GM19193 (cell line): ENCODE measurements around the gene SDK2.

Source experiments
- POLR2A ChIP-seq: IDR thresholded peaks from 4 replicates; pipeline ENCODE4 v1.6.1; 2011; ENCODE audit not compliant: insufficient read depth, insufficient read length; ENCODE audit errors: extremely low read depth

SDK2 gene

DNA sequence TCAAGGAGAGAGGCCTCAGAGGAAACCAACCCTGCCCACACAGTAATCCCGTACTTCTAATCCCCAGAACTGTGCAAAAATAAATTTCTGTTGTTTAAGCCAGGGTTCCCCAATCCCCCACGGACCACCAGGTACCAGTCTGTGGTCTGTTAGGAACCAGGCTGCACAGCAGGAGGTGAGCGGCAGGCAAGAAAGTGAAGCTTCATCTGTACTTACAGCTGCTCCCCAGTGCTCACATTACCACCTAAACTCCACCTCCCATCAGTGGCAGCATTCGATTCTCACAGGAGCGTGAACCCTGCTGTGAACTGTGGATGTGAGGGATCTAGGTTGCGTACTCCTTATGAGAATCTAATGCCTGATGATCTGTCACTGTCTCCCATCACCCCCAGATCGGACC, 231.3 kb downstream of the SDK2 start:
- TF ChIP-seq POLR2A: no peak

DNA sequence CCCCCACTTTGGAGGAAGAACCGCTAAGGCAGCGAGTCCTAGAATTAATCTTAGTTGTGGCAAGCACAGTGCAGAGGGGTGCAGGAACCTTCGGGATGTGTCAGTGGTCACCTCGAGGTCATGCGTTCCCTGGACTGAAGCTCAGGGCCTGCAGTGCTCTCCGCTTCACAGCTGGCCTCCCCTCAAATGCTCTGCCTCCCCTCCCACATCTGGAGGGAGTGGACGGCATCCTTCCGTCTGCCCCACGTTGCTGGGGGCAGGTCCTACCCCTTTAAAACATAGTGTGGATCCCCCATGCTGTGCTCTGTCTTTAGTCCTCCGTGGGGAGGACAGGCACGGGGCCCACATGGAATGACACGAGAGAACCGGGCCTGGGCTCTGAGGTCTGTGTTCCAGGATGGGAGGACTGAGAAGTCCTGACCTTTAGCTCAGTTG, 232.9 kb downstream of the SDK2 start:
- TF ChIP-seq POLR2A: no peak

DNA sequence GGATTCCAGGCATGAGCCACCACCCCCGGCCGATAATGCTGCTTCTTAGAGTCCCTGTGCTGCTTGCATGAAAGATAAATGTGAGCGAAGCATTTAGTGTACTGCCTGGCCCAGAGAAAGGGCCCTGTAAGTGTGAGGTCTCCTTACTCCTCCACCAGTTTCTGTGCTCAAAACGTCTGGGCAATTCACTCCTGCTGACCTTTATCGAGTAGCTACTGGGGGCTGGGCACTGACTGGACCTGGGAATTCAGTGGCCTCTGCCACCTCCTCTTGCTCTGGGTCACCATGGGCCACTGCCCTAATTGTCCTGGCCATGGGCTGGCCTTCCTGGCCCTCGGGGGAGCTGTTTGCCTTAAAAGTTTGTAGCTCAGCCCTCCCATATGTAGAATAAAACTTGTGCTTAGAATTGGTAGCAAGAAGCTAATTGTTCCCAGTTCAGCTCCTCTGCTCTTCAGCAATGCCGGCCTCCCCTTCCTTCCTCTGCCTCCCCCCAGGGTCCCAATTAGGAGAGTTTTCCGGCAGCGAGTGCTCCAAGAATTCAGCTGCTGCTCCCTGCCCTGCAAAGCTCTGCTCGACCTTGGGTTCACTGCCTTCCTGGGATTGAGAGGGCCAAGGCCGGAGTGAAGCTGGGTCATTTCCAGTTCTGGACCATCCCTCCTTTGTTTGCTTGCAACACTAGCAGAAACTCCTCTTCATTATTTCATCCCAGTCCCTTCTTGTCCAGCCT, 233.5 kb downstream of the SDK2 start:
- no peak for TF ChIP-seq POLR2A

DNA sequence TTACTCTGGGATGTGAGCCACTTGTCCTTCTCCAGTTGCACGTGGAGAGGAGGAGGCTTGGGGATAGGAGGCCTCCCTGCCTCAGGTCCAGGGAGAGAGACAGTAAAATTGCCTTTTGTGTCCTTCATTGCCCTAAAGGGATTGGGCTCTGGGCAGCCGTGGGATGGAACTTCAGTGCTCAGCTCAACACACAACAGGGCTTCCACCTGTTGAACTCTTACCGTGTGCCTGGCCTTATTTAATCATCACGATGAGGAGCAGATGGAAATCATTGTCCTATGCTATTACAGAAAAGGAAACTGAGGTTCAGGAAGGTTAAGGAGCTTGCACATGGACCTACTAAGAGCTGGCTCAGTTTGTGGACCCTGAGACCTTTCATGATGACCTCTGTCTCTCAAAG, 240.0 kb downstream of the SDK2 start:
- TF ChIP-seq POLR2A: no peak

DNA sequence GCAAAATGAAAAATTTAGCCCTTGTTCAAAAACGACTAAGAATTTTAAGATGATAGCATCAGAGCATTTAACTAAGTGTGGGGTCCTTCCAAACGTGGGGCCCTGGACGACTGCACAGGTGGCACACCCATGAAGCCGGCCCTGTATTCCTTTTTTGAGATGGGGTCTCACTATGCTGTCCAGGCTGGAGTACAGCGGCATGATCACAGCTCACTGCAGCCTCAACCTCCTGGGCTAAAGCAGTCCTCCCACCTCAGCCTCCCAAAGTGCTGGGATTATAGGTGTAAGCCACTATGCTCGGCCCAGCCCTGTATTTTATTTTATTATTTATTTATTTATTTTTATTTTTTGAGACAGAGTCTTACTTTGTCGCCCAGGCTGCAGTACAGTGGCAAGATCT, 241.8 kb downstream of the SDK2 start:
- no peak for TF ChIP-seq POLR2A

DNA sequence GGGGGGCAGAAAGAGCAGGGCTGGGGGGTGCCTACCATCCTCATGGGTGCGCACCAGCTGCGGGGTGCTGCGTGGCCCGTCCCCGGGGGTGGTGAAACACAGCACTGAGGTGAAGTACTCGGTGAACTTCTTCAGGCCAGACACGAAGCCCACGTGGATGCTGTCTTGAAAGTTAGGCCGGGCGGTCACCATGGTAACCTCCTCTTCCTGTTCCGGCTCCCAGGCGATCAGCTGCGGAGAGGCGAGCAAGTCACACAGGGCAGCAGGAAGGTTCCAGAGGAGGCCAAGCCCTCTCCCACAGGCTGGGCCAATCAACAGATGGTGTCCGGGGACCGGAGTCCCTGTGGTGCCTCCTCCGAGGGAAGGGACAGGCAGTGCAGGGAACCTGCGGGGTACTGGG, 242.3 kb downstream of the SDK2 start:
- TF ChIP-seq POLR2A: no peak

DNA sequence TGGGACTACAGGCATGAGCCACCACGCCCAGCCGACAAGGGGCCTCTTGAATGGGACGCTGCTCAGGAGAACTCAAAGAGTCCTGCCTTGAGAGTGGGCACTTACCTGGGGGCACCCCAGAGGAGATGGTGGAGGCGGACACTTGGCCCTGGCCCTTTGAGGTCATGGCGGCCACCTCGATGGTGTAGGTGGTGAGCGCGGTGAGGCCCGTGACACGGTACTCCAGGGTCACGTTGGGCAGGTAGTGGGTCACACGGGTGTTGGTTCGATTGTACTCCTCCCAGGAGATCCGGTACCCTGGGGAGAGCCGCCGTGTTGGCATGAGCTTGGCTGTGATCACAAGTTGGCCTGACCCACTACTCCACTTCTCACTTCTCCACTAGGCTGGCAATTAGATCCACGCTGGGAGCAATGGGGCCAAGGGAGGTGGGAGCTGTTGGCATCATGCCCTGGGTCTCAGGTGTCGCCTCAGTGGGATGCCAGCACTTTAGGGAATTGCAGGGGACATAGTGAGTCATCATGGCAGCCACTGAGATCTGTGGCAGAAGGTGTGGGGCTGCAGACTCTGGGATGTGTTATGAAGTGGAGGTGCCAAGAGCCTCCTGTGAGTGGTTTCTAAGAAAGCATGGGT, 243.2 kb downstream of the SDK2 start:
- no peak for TF ChIP-seq POLR2A

DNA sequence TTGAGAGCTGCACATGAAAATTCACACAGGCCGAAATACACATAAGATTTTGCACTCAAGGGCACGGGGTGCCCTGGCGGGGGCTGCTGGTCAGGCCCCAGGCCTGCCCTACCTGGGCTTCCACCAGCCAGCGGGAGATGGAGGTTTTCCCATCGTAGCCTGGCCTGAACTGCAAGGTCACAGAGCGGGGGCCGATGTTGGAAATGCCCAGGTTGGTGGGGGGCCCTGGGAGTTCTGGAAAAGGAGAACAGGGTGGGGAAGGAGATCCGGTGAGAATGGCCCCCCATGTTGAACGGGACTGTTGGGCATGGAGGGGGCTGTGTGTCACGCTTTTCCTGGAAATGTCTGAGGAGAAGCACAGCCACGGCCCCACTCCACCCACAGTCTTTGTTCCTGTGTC, 245.2 kb downstream of the SDK2 start:
- TF ChIP-seq POLR2A: no peak

DNA sequence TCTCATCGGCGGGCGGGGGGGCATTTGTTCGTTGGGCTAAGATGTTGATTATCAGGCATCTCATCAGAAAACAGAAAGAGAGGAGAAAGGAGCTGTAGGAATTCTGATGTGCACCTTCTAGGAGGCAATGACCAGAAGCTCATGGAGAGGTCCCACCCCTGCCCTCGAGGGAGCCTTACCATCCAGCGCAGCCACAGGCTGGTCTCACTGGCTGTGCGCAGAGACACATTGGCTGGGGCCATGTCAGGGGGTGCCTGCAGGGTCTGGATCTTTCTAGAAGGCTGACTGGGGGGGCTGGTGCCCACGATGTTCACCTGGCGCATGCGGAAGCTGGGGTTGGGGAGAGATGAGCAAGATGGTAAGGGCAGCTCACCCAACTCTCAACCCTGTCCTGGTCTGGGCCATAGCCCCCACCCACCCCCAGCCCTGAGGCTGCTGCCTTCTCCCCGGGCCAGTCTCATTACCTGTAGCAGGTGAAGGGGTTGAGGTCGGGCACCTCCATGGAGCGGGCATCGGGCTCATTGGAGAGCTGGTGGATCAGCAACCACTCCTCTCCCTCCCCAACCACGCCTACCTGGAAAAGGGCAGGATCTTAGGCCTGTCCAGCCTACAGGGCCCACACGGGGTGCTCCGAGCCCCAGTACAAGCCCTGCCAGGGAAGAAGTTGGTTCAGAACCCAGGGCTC, 246.2 kb downstream of the SDK2 start:
- TF ChIP-seq POLR2A: no peak

DNA sequence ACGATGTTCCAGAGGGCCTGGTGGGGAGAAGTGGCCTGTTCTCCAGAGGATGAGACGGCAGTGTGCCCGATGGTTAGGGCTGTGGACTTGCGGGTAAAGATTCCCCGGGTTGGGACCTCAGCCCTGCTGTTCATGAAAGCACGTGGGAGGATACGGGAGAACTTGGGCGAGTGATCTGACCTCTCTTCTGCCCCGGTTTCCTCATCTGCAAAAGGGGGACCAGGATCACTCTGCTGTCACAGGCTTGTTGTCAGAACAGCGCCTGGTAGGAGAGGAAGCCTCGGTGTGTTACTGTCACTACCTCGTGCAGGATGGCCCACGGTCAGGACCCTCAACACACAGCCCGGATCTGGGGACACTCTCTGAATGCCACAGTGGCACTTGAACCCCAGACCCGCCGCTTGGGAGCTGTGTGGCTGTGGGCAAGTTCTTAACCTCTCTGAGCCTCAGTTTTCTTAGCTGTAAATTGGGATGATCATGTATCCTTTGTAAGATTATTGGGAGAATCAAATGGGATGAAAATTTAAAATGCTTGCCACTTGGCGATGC, 246.9 kb downstream of the SDK2 start:
- no peak for TF ChIP-seq POLR2A

DNA sequence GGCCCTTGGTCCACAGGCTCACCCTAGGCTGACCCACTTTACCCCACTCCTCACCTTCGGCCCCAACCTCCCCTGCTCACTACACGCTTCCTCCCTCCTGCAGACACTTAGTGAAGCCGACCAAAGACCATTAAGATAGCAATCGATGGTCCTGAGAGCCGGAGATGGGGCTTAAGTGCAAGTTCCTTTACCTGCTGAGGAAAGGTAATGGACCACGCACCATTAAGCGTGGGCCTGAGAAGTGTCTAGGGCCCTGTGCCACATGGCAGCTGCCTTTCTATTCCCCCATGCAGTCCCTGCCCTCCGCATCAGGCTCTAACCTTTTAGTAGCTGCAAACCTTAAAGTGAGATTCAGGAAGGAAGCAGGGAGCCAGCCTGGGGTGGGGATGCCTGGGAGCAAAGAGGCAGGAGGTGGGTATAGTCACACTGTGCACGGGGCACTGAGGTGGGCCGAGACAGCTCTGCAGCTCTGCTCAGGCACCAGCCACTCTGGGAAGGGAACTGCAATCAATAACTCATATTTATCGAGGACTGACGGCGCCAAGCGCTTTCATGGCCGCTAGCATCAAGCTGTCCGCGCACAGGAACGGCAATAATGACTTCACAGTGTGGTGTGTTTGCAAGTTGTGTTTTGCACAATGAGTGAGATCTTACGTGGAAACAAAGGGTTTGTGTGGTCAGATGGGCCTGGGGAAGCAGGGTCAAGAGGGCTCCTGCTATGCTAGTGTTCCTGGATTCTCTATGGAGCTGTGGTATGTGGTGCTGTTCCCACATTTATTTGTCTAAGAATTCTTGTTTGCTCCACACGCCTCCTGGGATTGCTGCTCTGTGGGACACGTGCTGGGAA, 247.6 kb downstream of the SDK2 start:
- no peak for TF ChIP-seq POLR2A

DNA sequence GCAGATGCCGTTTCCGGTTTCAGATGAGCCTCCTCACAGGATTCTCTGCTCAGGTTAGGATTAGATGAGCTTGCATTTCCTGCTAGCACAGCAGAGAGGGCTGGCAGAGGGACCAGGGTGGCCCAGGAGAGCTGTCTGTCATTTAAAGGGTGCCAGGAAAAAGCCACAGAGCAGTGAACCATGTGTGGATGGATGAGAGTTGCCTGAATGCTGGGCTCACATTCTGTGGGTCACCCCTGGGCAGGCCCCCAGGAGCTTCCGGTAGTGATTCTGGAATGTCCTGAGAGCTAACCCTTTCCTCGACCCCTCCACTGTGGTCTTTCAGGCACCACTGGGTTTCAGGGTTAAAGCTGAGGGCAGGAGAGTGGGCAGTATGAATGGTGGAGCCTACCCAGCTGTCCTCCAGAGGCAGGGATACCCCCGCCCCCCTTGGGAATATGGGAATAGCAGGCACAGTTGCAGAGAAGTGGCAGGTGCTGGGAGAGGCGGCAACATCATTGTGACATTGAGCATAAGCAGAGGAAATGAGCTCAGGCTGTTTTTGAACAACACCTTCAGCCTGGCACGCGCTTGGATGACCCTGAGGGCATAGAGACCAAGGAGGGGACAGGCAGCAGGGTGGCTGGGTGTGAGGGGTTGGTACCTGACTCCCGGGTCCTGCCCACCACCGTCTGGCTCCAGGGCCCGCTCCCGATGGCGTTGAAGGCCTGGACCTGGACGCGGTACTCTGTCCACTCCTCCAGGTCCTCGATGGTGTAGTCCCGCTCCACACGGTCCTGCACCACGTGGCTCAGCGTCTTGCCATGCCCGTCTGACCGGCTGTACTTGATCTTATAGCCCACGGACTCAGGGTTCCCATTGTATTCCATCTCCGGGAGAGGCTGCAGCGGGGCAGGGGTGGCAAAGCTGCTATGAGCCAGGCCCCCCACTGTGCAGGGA, 249.5 kb downstream of the SDK2 start:
- TF ChIP-seq POLR2A: no peak

DNA sequence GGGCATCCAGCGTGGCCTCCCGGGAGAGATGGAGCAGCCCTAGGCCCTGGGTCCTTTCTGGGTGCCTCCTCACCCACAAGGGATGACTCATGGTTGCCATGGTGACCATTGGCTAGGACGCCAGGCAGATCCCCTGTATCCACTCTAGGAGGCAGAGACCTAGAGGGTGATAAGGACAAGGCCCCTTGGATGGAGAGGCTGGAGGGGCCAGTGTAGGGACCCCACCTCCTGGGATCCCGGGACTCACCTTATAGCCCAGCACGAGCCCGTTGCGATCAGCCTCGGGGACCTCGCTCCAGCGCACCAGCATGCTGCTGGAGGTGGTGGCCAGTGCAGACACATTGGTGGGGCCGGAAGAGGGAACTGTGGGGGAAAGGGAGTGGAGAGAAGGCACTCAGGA, 250.3 kb downstream of the SDK2 start:
- TF ChIP-seq POLR2A: no peak

DNA sequence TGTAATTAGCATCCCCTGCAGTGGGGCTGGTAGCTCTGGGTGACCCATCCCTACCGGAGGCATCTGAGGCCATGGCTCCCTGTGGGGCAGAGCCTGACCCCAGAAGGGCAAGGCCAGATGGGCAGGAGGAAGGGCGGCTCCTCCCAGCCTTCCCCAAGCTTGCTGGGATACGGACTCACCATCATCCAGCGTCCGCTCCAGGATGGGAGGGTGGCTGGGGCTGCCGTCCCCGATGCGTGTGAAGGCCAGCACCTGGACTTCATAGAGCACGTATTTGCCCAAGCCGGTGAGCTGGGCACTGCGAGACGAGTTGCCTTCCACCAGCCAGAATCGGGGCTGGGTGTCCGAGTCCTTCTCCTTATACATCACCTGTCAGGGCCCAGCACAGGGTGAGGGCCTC, 250.9 kb downstream of the SDK2 start:
- no peak for TF ChIP-seq POLR2A
